K562 (cell line): ENCODE results near the gene PNPLA2. TPM values are rescaled to one million over a fixed set of nuclear protein-coding genes. Genes with fewer than 3 reads are reported as not detected.

Experiments
- BCLAF1 ChIP-seq, 2 experiments: fragments of 450-650 bp in 1 of 2; IDR thresholded peaks; 2 replicates each; pipeline ENCODE4 v1.6.1; 2011 to 2017; ENCODE audit warnings: low read depth in 2 of 2, antibody characterized with exemption in 1 of 2, borderline replicate concordance in 1 of 2, low read length in 1 of 2, mild to moderate bottlenecking in 1 of 2, mixed read lengths in 1 of 2; ENCODE audit not compliant: control insufficient read depth in 1 of 2
- CSDE1 ChIP-seq, 2 experiments: fragments of 450-650 bp; IDR thresholded peaks; 2 replicates each; pipeline ENCODE4 v1.6.1; 2016; ENCODE audit warnings: mild to moderate bottlenecking in 1 of 2
- ELK1 ChIP-seq: sonication (generic); formaldehyde crosslinking; IDR thresholded peaks from 2 replicates; pipeline ENCODE4 v1.8.1; 2022; ENCODE audit warnings: missing genetic modification reagents
- EP400 ChIP-seq: fragments of 450-650 bp; IDR thresholded peaks from 2 replicates; pipeline ENCODE4 v1.6.1; 2017; ENCODE audit warnings: antibody characterized with exemption, mild to moderate bottlenecking, moderate library complexity
- GTF3C2 ChIP-seq: IDR thresholded peaks from 3 replicates; pipeline ENCODE4 v1.6.1; 2011; ENCODE audit warnings: borderline replicate concordance, mild to moderate bottlenecking, moderate library complexity; ENCODE audit not compliant: insufficient read length; ENCODE audit errors: extremely low read depth
- MIER1 ChIP-seq: fragments of 450-650 bp; IDR thresholded peaks from 2 replicates; pipeline ENCODE4 v1.6.1; 2016; ENCODE audit warnings: antibody characterized with exemption, mild to moderate bottlenecking, low read depth
- NR1H2 ChIP-seq: sonication (generic); formaldehyde crosslinking; IDR thresholded peaks from 2 replicates; pipeline ENCODE4 v1.4.0; 2020; ENCODE audit warnings: mild to moderate bottlenecking, missing genetic modification reagents
- THRA ChIP-seq: fragments of 450-650 bp; IDR thresholded peaks from 2 replicates; pipeline ENCODE4 v1.6.1; 2017; ENCODE audit warnings: mild to moderate bottlenecking, moderate library complexity
- ZBTB34 ChIP-seq: fragments of 250-450 bp; sonication (Bioruptor Pico); IDR thresholded peaks from 2 replicates; pipeline ENCODE4 v1.8.0; 2021; ENCODE audit warnings: mild to moderate bottlenecking, moderate library complexity
- ZHX1 ChIP-seq: fragments of 150-350 bp; conservative IDR thresholded peaks from 2 replicates; pipeline ENCODE4 v1.6.1; 2014; ENCODE audit warnings: low read length
- ZKSCAN1 ChIP-seq: fragments of 150-350 bp; IDR thresholded peaks from 2 replicates; pipeline ENCODE4 v1.6.1; 2016; ENCODE audit warnings: low read depth, low read length
- ZNF395 ChIP-seq: fragments of 200-800 bp; sonication (Bioruptor generic); IDR thresholded peaks from 2 replicates; pipeline ENCODE4 v1.6.1; 2017; ENCODE audit warnings: missing genetic modification characterization, missing compliant biosample characterization
- ZNF707 ChIP-seq: fragments of 250-450 bp; sonication (Bioruptor Pico); conservative IDR thresholded peaks from 2 replicates; pipeline ENCODE4 v1.8.0; 2022; ENCODE audit warnings: inconsistent platforms, mild to moderate bottlenecking, moderate library complexity
- polyA plus RNA-seq, 8 experiments: library from polyadenylated mRNA; depleted of rRNA in 4 of 8; stranded (reverse) in 5 of 8; unstranded in 3 of 8; fragments of >200 nt; fragmentation: Nextera tagmentation in 2 of 8; fragmentation: Illumina TruSeq in 1 of 8; extraction: Ambion mirVana in 2 of 8; extraction: Trizol in 1 of 8; gene quantifications; 2 replicates each; pipeline versions ENCODE4 v1.2.1 to v1.2.3, GENCODE V29; 2011 to 2014; ENCODE audit warnings: inconsistent platforms in 1 of 8, missing spikeins in 1 of 8
- total RNA-seq, 7 experiments: library from RNA; depleted of rRNA in 6 of 7; stranded (reverse); fragments of >200 nt in 6 of 7; fragmentation: Illumina TruSeq in 2 of 7; extraction: Trizol in 2 of 7; gene quantifications; 2 replicates each; pipeline versions ENCODE4 v1.2.1 to v1.2.3, GENCODE V29; 2011 to 2021; ENCODE audit warnings: low replicate concordance in 1 of 7

Gene PNPLA2
- total and polyA plus RNA-seq, 9 of the 15 experiments (the other 6 are each of a cell fraction or from before 2014, with no cell fraction given): 0.39 to 87.1 (median 8.4) TPM

- no peak for TF ChIP-seq MIER1
- TF ChIP-seq CSDE1 (IDR thresholded peaks at IDR 0.05): no peak
- TF ChIP-seq THRA: no peak
- no peak for TF ChIP-seq ZHX1
- no peak for TF ChIP-seq ELK1 (CRISPR knock-in tag)
- TF ChIP-seq EP400: no peak
- TF ChIP-seq BCLAF1 (IDR thresholded peaks at IDR 0.05; ENCODE audit: borderline replicate concordance in 1 of 2, control insufficient read depth in 1 of 2, low read depth in 2 of 2, low read length in 1 of 2): no peak
- no peak for TF ChIP-seq NR1H2
- no peak for TF ChIP-seq ZKSCAN1
- no peak for TF ChIP-seq ZBTB34 (CRISPR knock-in tag)
- no peak for TF ChIP-seq GTF3C2
- TF ChIP-seq ZNF707 (CRISPR knock-in tag): no peak
- TF ChIP-seq ZNF395 (CRISPR knock-in tag): no peak
Measured at GRCh38 chr11:816433-816779, 2.3 kb upstream of the PNPLA2 start (continued).
